H1 (cell line): ENCODE data around the gene LHFPL2. TPM values are rescaled to one million over a fixed set of nuclear protein-coding genes. Genes with fewer than 3 reads are reported as not detected.

Experiments
- BACH1 ChIP-seq: IDR thresholded peaks from 2 replicates; pipeline ENCODE4 v1.6.1; 2012; ENCODE audit warnings: low read length, improper control_type of control experiment
- MAFK ChIP-seq: IDR thresholded peaks from 2 replicates; pipeline ENCODE4 v1.6.1; 2012; ENCODE audit warnings: low read depth, mild to moderate bottlenecking, improper control_type of control experiment, low read length
- POLR2A ChIP-seq, 2 experiments: IDR thresholded peaks; 1 replicate in 1 of 2; 2 replicates in 1 of 2; pipeline ENCODE4 v1.6.1; 2011; ENCODE audit warnings: low read depth in 2 of 2, low read length in 2 of 2, mild to moderate bottlenecking in 2 of 2; ENCODE audit errors: control extremely low read depth in 1 of 2
- SP2 ChIP-seq: IDR thresholded peaks from 2 replicates; pipeline ENCODE4 v1.6.1; 2012; ENCODE audit warnings: mild to moderate bottlenecking, low read length, inconsistent platforms
- polyA plus RNA-seq, 7 experiments: library from polyadenylated mRNA; depleted of rRNA in 3 of 7; stranded (reverse) in 5 of 7; unstranded in 2 of 7; fragments of >200 nt in 5 of 7; fragments of 200-250 nt in 2 of 7; gene quantifications; 1 replicate in 5 of 7; 2 replicates in 1 of 7; 4 replicates in 1 of 7; pipeline versions ENCODE4 v1.2.1 to v1.2.3, GENCODE V29; 2011 to 2013; ENCODE audit warnings: missing spikeins in 2 of 7, mixed read lengths in 2 of 7
- total RNA-seq: library from RNA; stranded (reverse); fragmentation: NEBNext Ultra II Directional; extraction: Animal tissue kit (Norgen Biotek cat#: 25700); gene quantifications from 2 replicates; pipeline ENCODE4 v1.2.1, GENCODE V29; 2021

LHFPL2 gene
- total and polyA plus RNA-seq, 2 of the 8 experiments (the other 6 are each of a cell fraction or from before 2014, with no cell fraction given), result 9.6 to 43.0 TPM

- TF ChIP-seq SP2 (no peak), BACH1 (no peak), POLR2A (IDR thresholded peaks at IDR 0.05; ENCODE audit: control extremely low read depth in 1 of 2, low read depth in 2 of 2, low read length in 2 of 2) (no peak), MAFK (no peak)
Observed at GRCh38 chr5:78523314-78524193, 125.0 kb downstream of the LHFPL2 start (continued).
